Breast epithelium (tissue), 3 donors: ENCODE data around the gene CTTNBP2.

Experiments
- POLR2A ChIP-seq: fragments of 450-650 bp; IDR thresholded peaks from one replicate; pipeline ENCODE4 v1.6.1; 2016; ENCODE audit warnings: antibody characterized with exemption, mild to moderate bottlenecking, moderate library complexity
- TF ChIP-seq, protein P1 (sequence below), 3 donors: fragments of 450-650 bp; IDR thresholded peaks; one replicate each; pipeline ENCODE4 v1.5.1; 2016 to 2017; ENCODE audit warnings: antibody characterized with exemption in 3 of 3, mild to moderate bottlenecking in 3 of 3, moderate library complexity in 3 of 3

DNA sequence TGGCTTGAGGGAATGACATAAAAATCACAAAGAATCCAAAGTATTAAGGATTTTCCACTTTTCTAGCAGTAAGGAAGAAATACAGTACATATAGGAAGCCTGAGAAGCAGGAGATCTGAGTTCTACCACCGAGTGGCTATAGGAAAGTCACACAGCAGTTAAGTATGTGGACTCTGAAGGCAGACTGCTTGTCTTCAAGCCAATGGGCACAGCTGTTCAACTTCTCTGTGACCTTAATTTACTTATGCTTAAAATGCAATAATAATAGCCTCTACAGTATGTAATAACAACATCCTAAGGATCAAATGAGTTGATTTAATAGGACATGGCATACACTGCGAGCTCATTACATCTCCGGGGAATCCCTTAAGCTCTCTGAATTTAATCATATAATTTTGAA is 68.0 kb downstream of the CTTNBP2 start:
- TF ChIP-seq, protein P1, sequence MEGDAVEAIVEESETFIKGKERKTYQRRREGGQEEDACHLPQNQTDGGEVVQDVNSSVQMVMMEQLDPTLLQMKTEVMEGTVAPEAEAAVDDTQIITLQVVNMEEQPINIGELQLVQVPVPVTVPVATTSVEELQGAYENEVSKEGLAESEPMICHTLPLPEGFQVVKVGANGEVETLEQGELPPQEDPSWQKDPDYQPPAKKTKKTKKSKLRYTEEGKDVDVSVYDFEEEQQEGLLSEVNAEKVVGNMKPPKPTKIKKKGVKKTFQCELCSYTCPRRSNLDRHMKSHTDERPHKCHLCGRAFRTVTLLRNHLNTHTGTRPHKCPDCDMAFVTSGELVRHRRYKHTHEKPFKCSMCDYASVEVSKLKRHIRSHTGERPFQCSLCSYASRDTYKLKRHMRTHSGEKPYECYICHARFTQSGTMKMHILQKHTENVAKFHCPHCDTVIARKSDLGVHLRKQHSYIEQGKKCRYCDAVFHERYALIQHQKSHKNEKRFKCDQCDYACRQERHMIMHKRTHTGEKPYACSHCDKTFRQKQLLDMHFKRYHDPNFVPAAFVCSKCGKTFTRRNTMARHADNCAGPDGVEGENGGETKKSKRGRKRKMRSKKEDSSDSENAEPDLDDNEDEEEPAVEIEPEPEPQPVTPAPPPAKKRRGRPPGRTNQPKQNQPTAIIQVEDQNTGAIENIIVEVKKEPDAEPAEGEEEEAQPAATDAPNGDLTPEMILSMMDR (IDR thresholded peaks at IDR 0.05) = no peak
- no peak for TF ChIP-seq POLR2A
